ENCODE results near the gene PAFAH1B2.

GRCh38 chr11:117117681-117118080 lies 26.4 kb upstream of the PAFAH1B2 start:
- TF ChIP-seq CTCF (IDR thresholded peaks at IDR 0.05 in 4 of 5, conservative IDR thresholded peaks at IDR 0.05 in 1 of 5) (no peak), POLR2A (IDR thresholded peaks at IDR 0.05) (no peak)
